C4-2B (cell line): ENCODE results near the gene FAM53B.
A peak's percentile ranks its signal among the peaks of the same experiment; 100 is the strongest.

Source experiments
- H3K27ac ChIP-seq: fragments of 450-650 bp; 2 replicates; pipeline ENCODE4 v1.5.1; 2017
- ZFX ChIP-seq: fragments of 450-650 bp; IDR thresholded peaks from 2 replicates; pipeline ENCODE4 v1.6.1; 2017
- TF ChIP-seq, protein P1 (sequence below): fragments of 450-650 bp; conservative IDR thresholded peaks from 2 replicates; pipeline ENCODE4 v1.5.1; 2017; ENCODE audit warnings: mild to moderate bottlenecking

Gene FAM53B

DNA sequence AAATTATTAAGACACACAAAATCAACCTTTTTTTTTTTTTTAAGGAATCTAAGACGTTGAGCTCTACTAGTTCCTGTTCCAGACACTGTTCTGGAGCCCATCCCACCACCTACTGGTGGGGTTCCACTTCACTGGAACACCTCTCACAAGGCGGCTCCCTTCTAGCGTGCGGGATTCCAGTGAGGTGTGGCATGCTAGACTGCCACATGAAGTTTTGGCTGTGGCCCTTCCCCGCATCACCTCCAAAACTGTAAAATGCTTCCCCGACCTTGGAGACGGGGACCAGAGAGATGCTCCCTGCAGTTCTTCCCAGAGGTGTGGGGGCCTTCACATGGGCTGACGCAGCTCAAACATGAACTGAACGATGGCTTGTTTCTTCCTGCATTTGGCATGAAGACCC is 12.6 kb downstream of the FAM53B start:
- H3K27ac ChIP-seq = peak overlapping the region; percentile 80
- TF ChIP-seq ZFX = no peak
- TF ChIP-seq, protein P1, sequence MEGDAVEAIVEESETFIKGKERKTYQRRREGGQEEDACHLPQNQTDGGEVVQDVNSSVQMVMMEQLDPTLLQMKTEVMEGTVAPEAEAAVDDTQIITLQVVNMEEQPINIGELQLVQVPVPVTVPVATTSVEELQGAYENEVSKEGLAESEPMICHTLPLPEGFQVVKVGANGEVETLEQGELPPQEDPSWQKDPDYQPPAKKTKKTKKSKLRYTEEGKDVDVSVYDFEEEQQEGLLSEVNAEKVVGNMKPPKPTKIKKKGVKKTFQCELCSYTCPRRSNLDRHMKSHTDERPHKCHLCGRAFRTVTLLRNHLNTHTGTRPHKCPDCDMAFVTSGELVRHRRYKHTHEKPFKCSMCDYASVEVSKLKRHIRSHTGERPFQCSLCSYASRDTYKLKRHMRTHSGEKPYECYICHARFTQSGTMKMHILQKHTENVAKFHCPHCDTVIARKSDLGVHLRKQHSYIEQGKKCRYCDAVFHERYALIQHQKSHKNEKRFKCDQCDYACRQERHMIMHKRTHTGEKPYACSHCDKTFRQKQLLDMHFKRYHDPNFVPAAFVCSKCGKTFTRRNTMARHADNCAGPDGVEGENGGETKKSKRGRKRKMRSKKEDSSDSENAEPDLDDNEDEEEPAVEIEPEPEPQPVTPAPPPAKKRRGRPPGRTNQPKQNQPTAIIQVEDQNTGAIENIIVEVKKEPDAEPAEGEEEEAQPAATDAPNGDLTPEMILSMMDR = no peak

- H3K27ac ChIP-seq = peak overlapping the region; percentile 80
- no peak for TF ChIP-seq ZFX
- TF ChIP-seq, protein P1 = no peak
Measured at GRCh38 chr10:124730790-124731189, 13.4 kb downstream of the FAM53B start.

GRCh38 chr10:124728830-124729661 is 15.1 kb downstream of the FAM53B start:
- peak overlapping the region; percentile 80 for H3K27ac ChIP-seq
- TF ChIP-seq, protein P1 = no peak
- TF ChIP-seq ZFX = no peak

- peak overlapping the region; percentile 80 for H3K27ac ChIP-seq
- TF ChIP-seq ZFX = no peak
- TF ChIP-seq, protein P1 = no peak
Measured at GRCh38 chr10:124728071-124728829, 15.9 kb downstream of the FAM53B start.

- H3K27ac ChIP-seq = peak overlapping the region; percentile 80
- 0 out of 2 replicates have a peak, but pooled peaks have one; percentile 10 for TF ChIP-seq ZFX
- TF ChIP-seq, protein P1 = no peak
Measured at GRCh38 chr10:124727361-124727960, 16.7 kb downstream of the FAM53B start.

DNA sequence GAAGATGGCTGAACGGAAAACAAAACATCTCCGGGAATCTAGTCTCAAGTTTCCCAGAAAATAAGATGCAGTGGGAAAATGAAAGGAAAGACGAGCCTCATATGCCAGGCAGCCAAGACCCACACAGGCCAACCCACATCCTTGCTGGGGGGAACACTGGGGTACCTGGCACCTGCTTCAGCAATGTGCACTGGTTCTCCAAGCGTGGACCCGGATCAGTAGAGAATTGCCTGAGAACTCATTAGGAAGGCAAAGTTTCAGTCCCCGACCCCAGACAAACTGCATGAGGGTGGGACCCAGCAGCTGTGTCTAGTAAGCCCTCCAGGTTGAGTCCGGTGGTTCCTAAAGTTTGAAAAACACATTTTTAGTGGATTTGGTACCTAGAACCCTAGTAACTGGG is 18.4 kb downstream of the FAM53B start:
- H3K27ac ChIP-seq = peak overlapping the region; percentile 36
- TF ChIP-seq ZFX = no peak
- TF ChIP-seq, protein P1 = no peak
